IPS DF 6.9 (cell line): Measurements from ENCODE around the gene GFI1.

Experiments
- DNase-seq: peaks from one replicate; pipeline ENCODE4 v3.0.0-alpha.2; 2013; ENCODE audit warnings: low read depth, low spot score
- H3K27ac ChIP-seq: one replicate; pipeline ENCODE4 v1.5.1; 2013; ENCODE audit warnings: low read length, control low read depth
- H3K27me3 ChIP-seq: 2 replicates; pipeline ENCODE4 v1.6.1; 2013; ENCODE audit warnings: mild to moderate bottlenecking, low read length; ENCODE audit not compliant: control insufficient read depth, insufficient read depth
- H3K36me3 ChIP-seq: 2 replicates; pipeline ENCODE4 v1.6.1; 2013; ENCODE audit warnings: low read length; ENCODE audit not compliant: control insufficient read depth, insufficient read depth
- H3K4me1 ChIP-seq: 2 replicates; pipeline ENCODE4 v1.6.1; 2013; ENCODE audit warnings: low read length; ENCODE audit not compliant: control insufficient read depth, insufficient read depth
- H3K4me3 ChIP-seq: 2 replicates; pipeline ENCODE4 v1.5.1; 2013; ENCODE audit warnings: mild to moderate bottlenecking, low read length
- H3K9me3 ChIP-seq: 2 replicates; pipeline ENCODE4 v1.6.1; 2013; ENCODE audit warnings: low read length, inconsistent platforms; ENCODE audit not compliant: control insufficient read depth, insufficient read depth
- WGBS: extraction: QIAGEN DNeasy Blood & Tissue Kit; methylation state at CpG from one replicate; pipeline ENCODE4 v1.1.7; 2013; ENCODE audit warnings: mixed read lengths, missing lambda C conversion rate; ENCODE audit not compliant: insufficient read length, insufficient coverage; 5-methylcytosine and 5-hydroxymethylcytosine counted together

The GFI1 gene

DNA sequence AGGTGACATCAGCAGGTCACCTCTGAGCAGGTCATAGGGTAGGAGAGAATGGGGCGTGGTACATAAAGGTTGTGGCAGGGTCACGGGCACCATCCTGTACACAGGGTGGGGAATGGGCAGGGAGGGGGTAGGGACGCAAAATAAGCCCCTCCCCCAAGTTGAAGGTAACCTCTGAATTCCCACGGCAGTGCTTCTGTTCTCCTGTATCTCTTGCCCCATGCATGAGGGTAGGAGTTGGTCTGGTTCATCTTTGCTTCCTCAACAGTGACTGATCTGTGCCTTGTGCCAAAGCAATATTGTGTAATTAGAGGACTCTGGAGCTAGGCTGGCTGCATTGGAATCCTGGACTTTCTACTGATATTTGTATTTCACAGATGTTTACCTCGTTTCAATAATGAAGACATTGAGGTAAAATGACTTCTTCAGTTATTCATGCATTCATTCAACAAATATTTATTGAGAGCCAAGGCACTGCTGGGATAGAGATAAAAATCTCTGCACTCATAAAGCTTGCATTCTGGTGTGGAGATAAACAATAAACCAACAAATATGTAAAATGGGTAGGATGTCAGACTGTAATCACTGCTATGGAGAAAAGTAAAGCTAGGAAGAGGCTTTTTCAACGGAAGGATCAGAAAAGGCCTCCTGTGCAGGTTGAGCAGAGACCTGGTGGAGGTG lies 18.4 kb upstream of the GFI1 start:
- H3K36me3 ChIP-seq, result no peaks in the 10 kb centered on the region
- no peaks in the 10 kb centered on the region for H3K9me3 ChIP-seq
- no peak overlapping the region for H3K4me3 ChIP-seq
- H3K27ac ChIP-seq, result no peak overlapping the region
- H3K27me3 ChIP-seq, result no peaks in the 10 kb centered on the region
- no CpG with 5 or more reads among the region's 6 CpGs for WGBS
- no peaks in the 10 kb centered on the region for H3K4me1 ChIP-seq
- DNase-seq, result no peak

DNA sequence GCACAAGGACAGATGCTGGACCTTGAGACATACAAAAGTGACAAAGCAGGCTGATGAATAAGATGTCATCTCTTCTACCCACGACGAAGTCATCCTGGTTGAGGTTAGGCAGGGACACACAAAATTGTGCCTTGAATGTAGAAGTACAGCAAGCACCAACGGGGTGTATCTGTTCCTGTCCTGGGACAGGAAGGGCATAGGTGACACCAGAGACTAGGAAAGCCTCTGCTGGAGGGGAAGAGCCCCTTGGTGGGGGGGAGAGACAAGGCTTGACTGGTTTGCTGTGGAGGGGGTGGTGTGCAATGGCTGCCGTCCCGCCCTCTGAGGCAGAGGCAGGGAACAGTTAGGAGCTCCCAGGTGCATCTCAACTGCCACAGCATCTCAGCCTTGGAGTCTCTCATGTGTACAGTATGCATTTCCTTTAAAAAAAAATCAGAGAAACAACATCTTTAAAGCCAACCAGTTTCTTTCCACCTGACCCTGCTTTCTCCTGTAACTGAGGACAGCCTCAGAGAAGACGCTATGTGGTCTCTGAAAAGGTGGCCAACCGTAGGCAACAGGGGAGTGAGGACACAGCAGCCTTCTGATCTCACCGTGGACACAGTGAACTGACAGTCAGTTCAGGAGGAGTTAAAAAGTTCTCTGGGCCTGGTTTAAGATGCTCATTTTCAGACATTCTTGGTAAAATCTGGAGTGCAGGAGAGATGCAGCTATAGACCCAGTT lies 17.7 kb upstream of the GFI1 start:
- Histone ChIP-seq H3K9me3 (no peaks in the 10 kb centered on the region), H3K27me3 (no peaks in the 10 kb centered on the region), H3K27ac (no peak overlapping the region), H3K4me3 (no peak overlapping the region), H3K4me1 (no peaks in the 10 kb centered on the region), H3K36me3 (no peaks in the 10 kb centered on the region)
- no peak for DNase-seq
- WGBS, result no CpG with 5 or more reads among the region's 8 CpGs

DNA sequence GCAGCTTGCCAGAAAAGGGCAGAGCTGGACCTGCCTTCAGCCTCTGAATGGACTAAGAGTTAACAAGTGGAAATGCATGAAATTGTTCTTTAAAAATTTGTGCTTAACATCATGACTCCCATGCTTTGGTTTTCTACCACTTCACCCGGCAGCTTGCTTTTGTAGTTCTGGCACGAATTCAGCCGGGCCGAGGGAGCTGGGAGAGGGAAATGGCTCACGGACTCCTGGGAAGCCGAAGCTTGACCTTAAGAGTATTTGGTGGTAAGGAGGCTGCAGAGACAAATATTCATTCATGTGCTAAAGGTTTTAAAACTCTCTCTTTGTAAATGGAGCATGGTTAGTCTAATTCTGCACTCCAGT lies 17.2 kb upstream of the GFI1 start:
- WGBS, result no CpG with 5 or more reads among the region's 6 CpGs
- no peaks in the 10 kb centered on the region for H3K4me1 ChIP-seq
- no peaks in the 10 kb centered on the region for H3K9me3 ChIP-seq
- no peaks in the 10 kb centered on the region for H3K27me3 ChIP-seq
- no peaks in the 10 kb centered on the region for H3K36me3 ChIP-seq
- no peak overlapping the region for H3K4me3 ChIP-seq
- no peak overlapping the region for H3K27ac ChIP-seq
- DNase-seq, result no peak

DNA sequence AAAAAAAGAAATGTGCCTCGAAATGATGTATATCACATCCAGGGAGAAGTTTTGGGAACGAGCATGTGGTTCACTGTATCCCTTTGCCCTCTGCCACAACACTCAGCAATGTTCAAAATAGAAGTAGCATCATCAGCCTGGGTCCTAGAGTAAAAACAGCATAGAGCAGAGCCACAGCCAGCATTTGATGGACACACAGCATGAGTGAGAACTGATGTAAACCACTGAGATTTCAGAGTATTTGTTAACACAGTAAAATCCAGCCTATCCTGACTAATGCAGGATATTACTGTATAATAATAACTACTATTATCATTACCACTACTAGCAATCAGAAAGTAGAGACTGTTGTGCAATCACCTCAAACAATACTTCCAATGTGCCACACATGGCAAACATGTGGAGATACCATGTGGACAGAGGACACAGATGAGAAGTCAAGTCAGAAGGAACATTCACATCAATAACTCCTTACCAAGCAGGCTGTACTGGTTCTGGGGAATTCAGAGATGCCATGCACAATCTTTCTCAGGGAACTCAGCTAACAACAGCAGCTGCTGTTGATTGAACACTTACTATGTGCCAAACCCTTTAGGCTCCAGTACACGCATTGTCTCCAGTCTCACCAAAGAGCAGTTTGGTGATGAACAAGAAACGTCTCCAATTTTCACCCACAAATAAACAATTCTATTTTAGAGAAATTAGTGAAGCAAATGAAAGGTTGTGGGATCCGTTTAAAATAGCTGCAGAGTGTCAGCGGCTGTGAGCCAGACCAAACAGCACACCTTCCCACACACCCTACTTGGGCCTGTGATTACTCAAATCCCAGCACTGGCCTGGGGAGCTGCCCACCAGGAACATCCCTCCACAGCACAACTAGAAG lies 16.6 kb upstream of the GFI1 start:
- H3K27me3 ChIP-seq, result no peaks in the 10 kb centered on the region
- WGBS, result no CpG with 5 or more reads among the region's 6 CpGs
- DNase-seq, result no peak
- H3K27ac ChIP-seq, result no peak overlapping the region
- no peak overlapping the region for H3K4me3 ChIP-seq
- H3K4me1 ChIP-seq, result no peaks in the 10 kb centered on the region
- no peaks in the 10 kb centered on the region for H3K36me3 ChIP-seq
- H3K9me3 ChIP-seq, result no peaks in the 10 kb centered on the region

DNA sequence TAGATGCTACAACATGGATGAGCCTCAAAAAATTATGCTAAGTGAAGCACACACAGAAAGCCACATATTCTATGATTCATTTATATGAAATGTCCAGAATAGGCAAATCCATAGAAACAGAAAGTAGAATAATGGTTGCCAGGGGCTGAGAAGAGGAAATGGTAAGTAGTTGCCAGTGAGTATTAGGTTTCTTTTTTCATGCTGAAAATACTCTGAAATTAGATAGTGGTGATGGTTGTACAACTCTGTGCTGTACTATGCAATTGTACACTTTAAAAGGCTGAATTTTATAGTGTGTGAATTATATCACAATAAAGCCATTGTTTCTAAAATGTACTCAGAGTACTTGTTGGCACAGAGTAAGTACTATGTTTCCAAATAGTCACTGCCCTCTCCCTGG lies 15.5 kb upstream of the GFI1 start:
- H3K4me1 ChIP-seq, result no peaks in the 10 kb centered on the region

DNA sequence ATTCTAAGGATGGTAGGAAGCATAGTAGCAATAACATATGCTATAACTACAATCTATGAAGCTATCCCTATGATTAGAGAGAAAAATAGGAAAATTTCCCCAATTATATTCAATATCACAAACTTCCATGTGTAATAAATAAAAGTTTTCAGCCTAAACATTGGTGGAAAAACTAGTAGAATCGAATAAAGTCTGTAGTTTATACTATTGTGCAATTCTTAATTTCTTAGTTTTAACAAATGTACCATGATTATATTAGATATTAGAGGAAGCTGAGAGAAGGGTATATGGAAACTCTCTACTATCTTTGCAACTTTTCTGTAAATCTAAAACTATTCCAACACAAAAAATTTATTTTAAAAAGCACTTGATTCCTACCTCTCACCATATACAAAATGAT lies 13.8 kb upstream of the GFI1 start:
- WGBS, result no CpG with 5 or more reads among the region's 1 CpG
- H3K4me1 ChIP-seq, result no peaks in the 10 kb centered on the region

More for the DNA sequence above, 15.5 kb upstream of the GFI1 start:
- Histone ChIP-seq H3K27ac (no peak overlapping the region), H3K4me3 (no peak overlapping the region), H3K9me3 (no peaks in the 10 kb centered on the region), H3K27me3 (no peaks in the 10 kb centered on the region), H3K36me3 (no peaks in the 10 kb centered on the region)
- DNase-seq, result no peak

DNA sequence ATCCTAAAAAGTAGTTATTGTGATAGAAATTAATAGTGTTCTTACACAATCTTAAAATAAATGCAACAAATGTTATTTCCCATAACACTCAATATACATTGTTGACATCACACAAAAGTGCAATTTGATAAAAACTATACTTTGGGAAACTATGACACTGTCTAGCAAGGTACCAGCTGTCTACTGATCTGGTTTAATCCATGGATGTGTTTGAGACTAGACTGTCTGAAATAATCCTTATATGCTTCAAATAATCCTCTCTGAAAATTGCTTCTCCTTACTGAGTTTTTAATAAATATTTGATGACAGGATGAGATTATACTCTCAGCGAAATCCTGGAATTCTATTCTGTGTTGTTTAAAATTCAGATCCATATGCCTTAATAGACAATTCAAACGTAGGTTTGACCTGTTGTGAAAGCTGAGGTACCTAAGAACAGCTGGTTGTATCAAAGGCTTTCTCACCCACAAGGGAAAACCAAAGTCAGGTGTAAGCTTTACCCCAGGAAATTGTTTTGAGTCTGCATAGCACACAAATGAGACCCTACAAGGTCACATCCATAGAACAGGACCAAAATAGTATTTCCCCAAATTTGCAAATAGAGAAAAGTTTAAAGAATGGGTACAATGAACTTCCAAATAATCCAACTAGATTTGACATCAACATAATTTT lies 8.8 kb upstream of the GFI1 start:
- no peaks in the 10 kb centered on the region for H3K27me3 ChIP-seq
- no peak overlapping the region for H3K4me3 ChIP-seq
- no peak overlapping the region for H3K27ac ChIP-seq
- no peaks in the 10 kb centered on the region for H3K9me3 ChIP-seq
- no peak for DNase-seq
- no peaks in the 10 kb centered on the region for H3K36me3 ChIP-seq
- no CpG with 5 or more reads among the region's 2 CpGs for WGBS
- H3K4me1 ChIP-seq, result no peaks in the 10 kb centered on the region

More for the DNA sequence above, 13.8 kb upstream of the GFI1 start:
- DNase-seq, result no peak
- no peak overlapping the region for H3K27ac ChIP-seq
- H3K4me3 ChIP-seq, result no peak overlapping the region
- H3K36me3 ChIP-seq, result no peaks in the 10 kb centered on the region
- H3K27me3 ChIP-seq, result no peaks in the 10 kb centered on the region
- H3K9me3 ChIP-seq, result no peaks in the 10 kb centered on the region

DNA sequence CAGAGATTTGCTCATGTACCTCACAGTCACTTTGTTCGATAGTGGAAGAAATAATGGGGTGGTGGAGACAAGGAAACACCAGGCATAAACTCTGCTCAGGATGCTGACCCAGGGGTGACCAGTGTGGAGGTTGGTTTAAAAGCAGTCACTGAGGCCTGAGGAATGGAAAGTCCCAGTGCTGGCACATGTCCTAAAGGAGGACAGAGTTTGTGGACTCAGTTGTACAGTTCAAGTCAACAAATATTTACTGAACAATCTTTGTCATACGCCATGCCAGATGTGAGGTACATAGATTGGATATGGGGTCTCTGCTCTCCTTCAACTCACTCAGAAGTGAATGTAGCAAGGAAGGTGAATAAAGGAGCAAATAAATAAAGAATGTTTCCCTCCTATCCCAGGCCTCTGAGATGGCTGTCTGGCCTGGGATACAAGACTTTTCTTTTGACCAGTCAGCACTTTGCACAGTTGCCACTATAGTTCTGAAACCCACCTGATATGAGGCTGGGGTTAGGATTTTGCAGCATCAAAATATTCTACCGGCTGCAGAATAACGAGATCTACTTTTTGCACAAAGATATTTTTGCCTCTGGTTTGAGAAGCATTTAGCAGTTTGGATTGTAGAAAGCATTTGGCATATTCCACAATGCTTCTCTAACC lies 7.9 kb upstream of the GFI1 start:
- Histone ChIP-seq H3K4me3 (no peak overlapping the region), H3K9me3 (no peaks in the 10 kb centered on the region), H3K4me1 (no peaks in the 10 kb centered on the region), H3K27me3 (no peaks in the 10 kb centered on the region), H3K36me3 (no peaks in the 10 kb centered on the region), H3K27ac (no peak overlapping the region)
- DNase-seq, result no peak
- no CpG with 5 or more reads among the region's 4 CpGs for WGBS

DNA sequence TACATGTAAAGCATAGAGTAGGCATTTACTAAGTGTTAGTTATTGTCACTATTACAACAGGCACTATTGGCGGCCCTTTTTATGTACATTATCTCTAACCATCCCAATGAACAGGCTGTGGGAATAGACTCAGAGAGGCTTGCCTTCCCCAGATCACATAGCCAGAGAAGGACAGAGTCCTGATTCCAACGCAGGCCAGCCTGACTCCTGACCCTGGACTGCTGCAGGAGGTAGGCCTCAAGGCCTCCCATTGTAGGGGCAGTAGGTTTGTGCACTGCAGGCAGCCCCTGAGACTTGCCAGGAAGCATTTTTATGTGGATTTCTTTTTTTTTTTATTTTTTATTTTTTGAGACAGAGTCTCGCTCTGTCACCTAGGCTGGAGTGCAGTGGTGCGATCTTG lies 6.4 kb upstream of the GFI1 start:
- no CpG with 5 or more reads among the region's 4 CpGs for WGBS
- no peaks in the 10 kb centered on the region for H3K4me1 ChIP-seq
- no peak overlapping the region for H3K27ac ChIP-seq
- H3K36me3 ChIP-seq, result no peaks in the 10 kb centered on the region
- no peaks in the 10 kb centered on the region for H3K9me3 ChIP-seq
- H3K4me3 ChIP-seq, result no peak overlapping the region
- H3K27me3 ChIP-seq, result peaks cover 7% of the 10 kb centered on the region; the same call in 1 of the 2 replicates
- no peak for DNase-seq

DNA sequence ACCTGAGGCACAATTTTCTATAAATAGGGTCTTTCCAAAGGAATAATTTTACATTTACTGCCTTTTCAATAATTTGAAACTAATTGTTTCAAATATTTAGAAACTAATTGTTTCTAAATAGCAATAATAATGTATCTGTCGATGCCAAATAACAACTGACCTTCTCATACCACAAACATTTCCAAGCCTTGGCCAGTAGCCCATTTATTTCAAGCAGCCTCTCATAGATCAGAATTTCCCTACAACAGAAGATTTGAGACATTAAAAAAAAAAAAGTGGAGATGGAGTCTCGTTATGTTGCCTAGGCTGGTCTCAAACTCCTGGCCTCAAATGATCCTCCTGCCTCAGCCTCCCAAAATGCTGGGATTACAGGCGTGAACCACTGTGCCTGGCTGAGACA lies 2.1 kb upstream of the GFI1 start:
- no peak for DNase-seq
- H3K36me3 ChIP-seq, result no peaks in the 10 kb centered on the region
- H3K27ac ChIP-seq, result no peak overlapping the region
- H3K27me3 ChIP-seq, result peaks cover 46% of the 10 kb centered on the region
- peaks cover 5% of the 10 kb centered on the region for H3K4me1 ChIP-seq
- H3K4me3 ChIP-seq, result no peak overlapping the region
- WGBS, result no CpG with 5 or more reads among the region's 3 CpGs
- H3K9me3 ChIP-seq, result no peaks in the 10 kb centered on the region
